Stimulated activated CD4-positive, alpha-beta T cell treated with anti-CD3 and anti-CD28 coated beads, Interleukin-4, amount 100 ng/mL, for 48 hours (primary cell): ENCODE data around the gene SPATS2L.
A peak's percentile ranks its signal among the peaks of the same experiment; 100 is the strongest.

Experiments used
- DNase-seq, 2 donors: peaks; one replicate each; pipeline ENCODE4 v3.0.0-alpha.2; 2020; ENCODE audit warnings: low read depth in 2 of 2

The SPATS2L gene

GRCh38 chr2:200296118-200296517 is 10.4 kb upstream of the SPATS2L start:
- no peak for DNase-seq

GRCh38 chr2:200297100-200297499 is 9.4 kb upstream of the SPATS2L start:
- DNase-seq = no peak

- no peak for DNase-seq
Observed at GRCh38 chr2:200297989-200298388, 8.5 kb upstream of the SPATS2L start.

- DNase-seq = no peak
Observed at GRCh38 chr2:200298816-200299215, 7.7 kb upstream of the SPATS2L start.

- DNase-seq = no peak
Observed at GRCh38 chr2:200300065-200300464, 6.4 kb upstream of the SPATS2L start.

- no peak for DNase-seq
Observed at GRCh38 chr2:200300638-200301314, 5.7 kb upstream of the SPATS2L start.

GRCh38 chr2:200301953-200302858 is 4.3 kb upstream of the SPATS2L start:
- DNase-seq = no peak

- DNase-seq = no peak
Observed at GRCh38 chr2:200302940-200303727, 3.4 kb upstream of the SPATS2L start.

- no peak for DNase-seq
Observed at GRCh38 chr2:200305797-200306195, 697 bp upstream of the SPATS2L start.

- DNase-seq = peak; percentile 10 to 21
Observed at GRCh38 chr2:200306931-200307723, 634 bp downstream of the SPATS2L start.

- no peak for DNase-seq
Observed at GRCh38 chr2:200307724-200308545, 1.4 kb downstream of the SPATS2L start.

GRCh38 chr2:200308546-200309295 is 2.2 kb downstream of the SPATS2L start:
- no peak for DNase-seq

- DNase-seq = no peak
Observed at GRCh38 chr2:200309296-200310049, 3.0 kb downstream of the SPATS2L start.

- no peak for DNase-seq
Observed at GRCh38 chr2:200310545-200310971, 4.1 kb downstream of the SPATS2L start.

- DNase-seq = no peak
Observed at GRCh38 chr2:200311139-200311538, 4.6 kb downstream of the SPATS2L start.

GRCh38 chr2:200314976-200315567 is 8.6 kb downstream of the SPATS2L start:
- no peak for DNase-seq

- DNase-seq = no peak
Observed at GRCh38 chr2:200317975-200318374, 11.5 kb downstream of the SPATS2L start.

GRCh38 chr2:200318940-200319435 is 12.5 kb downstream of the SPATS2L start:
- DNase-seq = no peak
